WTC11 (cell line): ENCODE data around the gene DHX36. TPM values are rescaled to one million over a fixed set of nuclear protein-coding genes. Genes with fewer than 3 reads are reported as not detected.
A peak's percentile ranks its signal among the peaks of the same experiment; 100 is the strongest.

Experiments used
- ATAC-seq: fragments of 200-7000 bp; cut with Tn5 transposase; 2 replicates; pipeline ENCODE4 v1.10.0; 2021; ENCODE audit warnings: mild to moderate bottlenecking, moderate library complexity
- CTCF ChIA-PET: fragments of 300-600 bp; sonication (Branson Sonifier 250); formaldehyde crosslinking; loops from one replicate; lab custom pipeline; 2021; ENCODE audit warnings: antibody characterized with exemption; lab: Charles Lee
- POLR2A ChIA-PET: fragments of 350-600 bp; sonication (Branson Sonifier 250); formaldehyde crosslinking; loops from one replicate; lab custom pipeline; 2021; ENCODE audit warnings: antibody characterized with exemption; lab: Charles Lee
- DNase-seq: peaks from one replicate; pipeline ENCODE4 v3.0.0; 2021; ENCODE audit warnings: low spot score
- H3K27ac Mint-ChIP-seq: 2 replicates; pipeline ENCODE4 v1.8.0; 2021; ENCODE audit warnings: mixed read lengths
- H3K27me3 Mint-ChIP-seq: 2 replicates; pipeline ENCODE4 v1.8.0; 2021; ENCODE audit warnings: low read depth, mild to moderate bottlenecking, moderate library complexity, mixed read lengths
- H3K36me3 Mint-ChIP-seq: 2 replicates; pipeline ENCODE4 v1.8.0; 2021; ENCODE audit warnings: mixed read lengths
- H3K4me1 Mint-ChIP-seq: 2 replicates; pipeline ENCODE4 v1.8.0; 2022; ENCODE audit warnings: mixed read lengths
- H3K4me3 Mint-ChIP-seq: 2 replicates; pipeline ENCODE4 v1.8.0; 2021; ENCODE audit warnings: mild to moderate bottlenecking, moderate library complexity, mixed read lengths
- H3K9me3 Mint-ChIP-seq: 2 replicates; pipeline ENCODE4 v1.8.0; 2021; ENCODE audit warnings: mixed read lengths
- AFF4 ChIP-seq: sonication (generic); formaldehyde crosslinking; IDR thresholded peaks from 2 replicates; pipeline ENCODE4 v1.8.1; 2023; ENCODE audit warnings: mild to moderate bottlenecking, missing genetic modification reagents, borderline replicate concordance
- ATF1 ChIP-seq: sonication (generic); formaldehyde crosslinking; IDR thresholded peaks from 2 replicates; pipeline ENCODE4 v1.8.1; 2023; ENCODE audit warnings: mild to moderate bottlenecking, moderate library complexity, missing genetic modification reagents
- ATF3 ChIP-seq: sonication (generic); formaldehyde crosslinking; conservative IDR thresholded peaks from 2 replicates; pipeline ENCODE4 v1.8.1; 2022; ENCODE audit warnings: mild to moderate bottlenecking, missing genetic modification reagents
- CDX4 ChIP-seq: fragments of 250-450 bp; sonication (Bioruptor Pico); IDR thresholded peaks from 2 replicates; pipeline ENCODE4 v1.9.0; 2021; ENCODE audit warnings: moderate library complexity, mild to moderate bottlenecking, inconsistent platforms, borderline replicate concordance
- CTCF ChIP-seq: fragments of 200-600 bp; IDR thresholded peaks from 2 replicates; pipeline ENCODE4 v1.8.0; 2022; ENCODE audit warnings: antibody characterized with exemption
- FOXJ3 ChIP-seq: sonication (generic); formaldehyde crosslinking; IDR thresholded peaks from 2 replicates; pipeline ENCODE4 v1.9.0; 2021; ENCODE audit warnings: missing genetic modification reagents, mild to moderate bottlenecking, borderline replicate concordance
- FOXP1 ChIP-seq: sonication (generic); formaldehyde crosslinking; IDR thresholded peaks from 2 replicates; pipeline ENCODE4 v1.8.0; 2022; ENCODE audit warnings: missing genetic modification reagents, mild to moderate bottlenecking, moderate library complexity, borderline replicate concordance
- HMGXB4 ChIP-seq: sonication (generic); formaldehyde crosslinking; IDR thresholded peaks from 2 replicates; pipeline ENCODE4 v1.8.1; 2023; ENCODE audit warnings: mild to moderate bottlenecking, moderate library complexity, missing genetic modification reagents
- MXD4 ChIP-seq: fragments of 250-450 bp; sonication (Bioruptor Pico); IDR thresholded peaks from 2 replicates; pipeline ENCODE4 v1.8.0; 2021; ENCODE audit warnings: mild to moderate bottlenecking, moderate library complexity, borderline replicate concordance
- MYBL2 ChIP-seq: sonication (generic); formaldehyde crosslinking; IDR thresholded peaks from 2 replicates; pipeline ENCODE4 v1.8.1; 2023; ENCODE audit warnings: mild to moderate bottlenecking, moderate library complexity, missing genetic modification reagents
- NFE2L1 ChIP-seq: sonication (generic); formaldehyde crosslinking; IDR thresholded peaks from 2 replicates; pipeline ENCODE4 v1.8.1; 2023; ENCODE audit warnings: missing genetic modification reagents
- NFYB ChIP-seq: sonication (generic); formaldehyde crosslinking; conservative IDR thresholded peaks from 2 replicates; pipeline ENCODE4 v1.8.0; 2022; ENCODE audit warnings: low read depth, missing genetic modification reagents
- PREB ChIP-seq: sonication (generic); formaldehyde crosslinking; IDR thresholded peaks from 2 replicates; pipeline ENCODE4 v1.8.1; 2022; ENCODE audit warnings: mild to moderate bottlenecking, missing genetic modification reagents, moderate library complexity, borderline replicate concordance
- PRRX2 ChIP-seq: fragments of 250-450 bp; sonication (Bioruptor Pico); IDR thresholded peaks from 2 replicates; pipeline ENCODE4 v1.8.0; 2021; ENCODE audit warnings: mild to moderate bottlenecking
- TP53 ChIP-seq: sonication (generic); formaldehyde crosslinking; IDR thresholded peaks from 2 replicates; pipeline ENCODE4 v1.8.1; 2023; ENCODE audit warnings: mild to moderate bottlenecking, missing genetic modification reagents
- USF1 ChIP-seq: sonication (generic); formaldehyde crosslinking; IDR thresholded peaks from 2 replicates; pipeline ENCODE4 v1.8.0; 2022; ENCODE audit warnings: mild to moderate bottlenecking, missing genetic modification reagents
- ZNF263 ChIP-seq: sonication (generic); formaldehyde crosslinking; IDR thresholded peaks from 2 replicates; pipeline ENCODE4 v1.8.1; 2022; ENCODE audit warnings: low read depth, mild to moderate bottlenecking, moderate library complexity, missing genetic modification reagents
- ZNF317 ChIP-seq: sonication (generic); formaldehyde crosslinking; IDR thresholded peaks from 2 replicates; pipeline ENCODE4 v1.8.1; 2023; ENCODE audit warnings: low read depth, mild to moderate bottlenecking, moderate library complexity, missing genetic modification reagents, borderline replicate concordance
- ZNF425 ChIP-seq: fragments of 250-450 bp; sonication (Bioruptor Pico); conservative IDR thresholded peaks from 2 replicates; pipeline ENCODE4 v1.9.0; 2021; ENCODE audit warnings: mild to moderate bottlenecking
- total RNA-seq: library from RNA; stranded (reverse); gene quantifications from 3 replicates; pipeline ENCODE4 v1.2.3, GENCODE V29; 2021

Gene DHX36
- total RNA-seq, 1 experiment from 2014 or later = 100 TPM

GRCh38 chr3:154252759-154253638, 71.3 kb downstream of the DHX36 start:
- POLR2A ChIA-PET = no interaction called here
- H3K36me3 Mint-ChIP-seq = peaks cover 36% of the 10 kb centered on the region
- peak overlapping the region; percentile 88 for H3K27ac Mint-ChIP-seq
- CTCF ChIA-PET = interaction anchor here (1.0 to 1.4 kb wide), 4 partner anchors 132 to 467 kb away, joined by 3 to 7 read pairs (median 3); partner anchors contain the start of gene ARHGEF26
- DNase-seq (peak; percentile 95), ATAC-seq (peak; percentile 97)
- no peak overlapping the region for H3K4me3 Mint-ChIP-seq
- TF ChIP-seq CDX4 (CRISPR knock-in tag) = no peak
- TF ChIP-seq HMGXB4 = no peak
- peak; percentile 83 for TF ChIP-seq CTCF
- H3K9me3 Mint-ChIP-seq = no peaks in the 10 kb centered on the region
- H3K27me3 Mint-ChIP-seq = no peaks in the 10 kb centered on the region
- peaks cover 20% of the 10 kb centered on the region for H3K4me1 Mint-ChIP-seq

- Mint-ChIP-seq H3K4me3 (no peak overlapping the region), H3K27ac (no peak overlapping the region), H3K4me1 (peaks cover 31% of the 10 kb centered on the region), H3K27me3 (no peaks in the 10 kb centered on the region), H3K36me3 (peaks cover 30% of the 10 kb centered on the region), H3K9me3 (no peaks in the 10 kb centered on the region)
- ChIA-PET POLR2A (no interaction called here), CTCF (no interaction called here)
- DNase-seq = no peak
- no peak for TF ChIP-seq PRRX2 (CRISPR knock-in tag)
- no peak for TF ChIP-seq AFF4
- TF ChIP-seq MXD4 (CRISPR knock-in tag) = no peak
- TF ChIP-seq NFYB = no peak
- TF ChIP-seq FOXJ3 (CRISPR knock-in tag) = no peak
- no peak for TF ChIP-seq ATF1 (CRISPR knock-in tag)
- TF ChIP-seq PREB (CRISPR knock-in tag) = no peak
- TF ChIP-seq MYBL2 (CRISPR knock-in tag) = no peak
- TF ChIP-seq NFE2L1 (CRISPR knock-in tag) = no peak
- no peak for TF ChIP-seq ZNF317 (CRISPR knock-in tag)
- TF ChIP-seq USF1 (CRISPR knock-in tag) = no peak
- TF ChIP-seq FOXP1 (CRISPR knock-in tag) = no peak
- no peak for TF ChIP-seq ZNF263 (CRISPR knock-in tag)
- TF ChIP-seq ATF3 (CRISPR knock-in tag) = no peak
- TF ChIP-seq ZNF425 = no peak
- TF ChIP-seq TP53 (CRISPR knock-in tag) = no peak
- ATAC-seq = no peak
These were observed 72.7 kb downstream of the DHX36 start for GRCh38 chr3:154251610-154252009.
